Measurements from ENCODE around the gene DYRK1B.

DYRK1B gene

GRCh38 chr19:39807846-39808364 is 26.1 kb downstream of the DYRK1B start:
- no peak for DNase-seq

GRCh38 chr19:39805104-39805503 is 28.9 kb downstream of the DYRK1B start:
- DNase-seq: no peak

- DNase-seq: no peak
Measured at GRCh38 chr19:39802958-39803357, 31.0 kb downstream of the DYRK1B start.

GRCh38 chr19:39797083-39797482 is 36.9 kb downstream of the DYRK1B start:
- no peak for DNase-seq

GRCh38 chr19:39796000-39796498 is 37.9 kb downstream of the DYRK1B start:
- no peak for DNase-seq

- no peak for DNase-seq
Measured at GRCh38 chr19:39795001-39795400, 39.0 kb downstream of the DYRK1B start.

GRCh38 chr19:39792999-39793546 is 40.9 kb downstream of the DYRK1B start:
- peak; percentile 79 for DNase-seq

GRCh38 chr19:39788244-39788643 is 45.7 kb downstream of the DYRK1B start:
- DNase-seq: no peak

- no peak for DNase-seq
Measured at GRCh38 chr19:39780894-39781293, 53.1 kb downstream of the DYRK1B start.

- no peak for DNase-seq
Measured at GRCh38 chr19:39778763-39779162, 55.2 kb downstream of the DYRK1B start, which contains the start of gene LEUTX. TSS of gene LEUTX (plus strand) at chr19:39778854. CDS start at chr19:39778921, 67 bp downstream.

Data from NCI-H526 treated with DMSO at 0.1 percent for 48 hours (cell line).